Measurements from ENCODE around the gene GRIK4. TPM values are rescaled to one million over a fixed set of nuclear protein-coding genes. Genes with fewer than 3 reads are reported as not detected.
"Not testable (repeated sequence)": the region's sequence is repeated elsewhere in the genome, so short reads cannot be mapped to it uniquely, and the experiment has no call there.

Gene GRIK4
- total RNA-seq, 1 experiment from 2014 or later = not detected

DNA sequence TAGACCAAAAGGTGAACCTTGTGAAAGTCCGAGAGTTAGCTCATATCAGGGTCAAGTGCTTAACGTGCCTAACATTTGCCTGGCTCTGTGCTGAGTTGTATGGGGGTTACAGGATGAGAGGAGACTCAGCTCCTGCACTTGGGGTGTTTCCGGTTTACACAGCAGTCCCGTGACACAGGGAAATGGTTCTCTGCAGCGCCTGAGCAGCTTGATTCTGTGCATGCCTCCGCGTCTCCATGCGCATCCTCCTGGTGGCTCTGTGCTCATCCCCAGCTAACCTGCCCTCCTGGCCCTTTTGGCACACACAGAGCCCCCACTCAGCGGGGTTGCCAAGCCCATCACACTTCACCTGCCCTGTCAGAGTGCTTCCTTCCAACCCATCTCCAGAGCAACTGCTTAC lies 274.0 kb downstream of the GRIK4 start:
- CTCF ChIA-PET = interaction anchor here (0.5 to 1.6 kb wide), 2 partner anchors 16 to 19 kb away, joined by 3 to 5 read pairs; no protein-coding TSS in a partner anchor
- Mint-ChIP-seq H3K9me3 (ENCODE audit: unreplicated experiment) (no peaks in the 10 kb centered on the region), H3K4me1 (ENCODE audit: insufficient read depth, unreplicated experiment) (no peaks in the 10 kb centered on the region), H3K4me3 (ENCODE audit: unreplicated experiment) (no peak overlapping the region), H3K27ac (ENCODE audit: low read depth, unreplicated experiment) (no peak overlapping the region), H3K27me3 (ENCODE audit: insufficient read depth, unreplicated experiment) (peaks cover 42% of the 10 kb centered on the region), H3K36me3 (ENCODE audit: insufficient read depth, unreplicated experiment) (no peaks in the 10 kb centered on the region)
- intact Hi-C loops (cut with micrococcal nuclease) = no loop called here
- DNase-seq (ENCODE audit: unreplicated experiment) = no peak
- POLR2A ChIA-PET = interaction anchor here (1.2 kb wide), 1 partner anchor 38 kb away, joined by 4 read pairs; no protein-coding TSS in a partner anchor
- no TSS peak for BruUV-seq (replicated peaks)
- TF ChIP-seq, protein P1, sequence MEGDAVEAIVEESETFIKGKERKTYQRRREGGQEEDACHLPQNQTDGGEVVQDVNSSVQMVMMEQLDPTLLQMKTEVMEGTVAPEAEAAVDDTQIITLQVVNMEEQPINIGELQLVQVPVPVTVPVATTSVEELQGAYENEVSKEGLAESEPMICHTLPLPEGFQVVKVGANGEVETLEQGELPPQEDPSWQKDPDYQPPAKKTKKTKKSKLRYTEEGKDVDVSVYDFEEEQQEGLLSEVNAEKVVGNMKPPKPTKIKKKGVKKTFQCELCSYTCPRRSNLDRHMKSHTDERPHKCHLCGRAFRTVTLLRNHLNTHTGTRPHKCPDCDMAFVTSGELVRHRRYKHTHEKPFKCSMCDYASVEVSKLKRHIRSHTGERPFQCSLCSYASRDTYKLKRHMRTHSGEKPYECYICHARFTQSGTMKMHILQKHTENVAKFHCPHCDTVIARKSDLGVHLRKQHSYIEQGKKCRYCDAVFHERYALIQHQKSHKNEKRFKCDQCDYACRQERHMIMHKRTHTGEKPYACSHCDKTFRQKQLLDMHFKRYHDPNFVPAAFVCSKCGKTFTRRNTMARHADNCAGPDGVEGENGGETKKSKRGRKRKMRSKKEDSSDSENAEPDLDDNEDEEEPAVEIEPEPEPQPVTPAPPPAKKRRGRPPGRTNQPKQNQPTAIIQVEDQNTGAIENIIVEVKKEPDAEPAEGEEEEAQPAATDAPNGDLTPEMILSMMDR (IDR thresholded peaks at IDR 0.05; ENCODE audit: unreplicated experiment) = no peak

DNA sequence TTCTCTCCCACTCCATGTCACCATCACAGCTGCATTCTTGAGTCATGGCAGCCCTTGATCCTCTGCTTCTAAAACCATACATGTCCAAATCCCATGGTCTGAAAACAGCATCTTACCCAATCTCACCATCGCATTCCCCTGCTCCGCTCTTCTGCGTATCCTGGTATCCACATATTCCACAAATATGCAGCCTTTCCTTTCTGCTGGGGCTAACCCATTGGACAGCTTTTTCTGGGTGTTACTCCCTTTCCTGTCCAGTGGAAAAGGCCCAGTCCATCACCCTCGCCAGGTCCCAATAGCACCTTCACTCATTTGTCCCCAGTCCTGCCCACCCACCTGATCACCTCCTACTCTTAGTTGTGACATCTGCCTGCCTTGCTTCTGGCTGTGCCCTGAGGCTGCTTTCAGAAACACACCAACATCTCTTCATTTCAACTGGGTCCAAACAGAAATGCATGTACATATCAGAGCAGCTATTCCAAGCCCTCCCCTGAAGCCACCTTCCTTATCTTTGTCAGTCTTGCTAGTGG lies 274.7 kb downstream of the GRIK4 start:
- no peak overlapping the region for H3K27ac Mint-ChIP-seq (ENCODE audit: low read depth, unreplicated experiment)
- no peaks in the 10 kb centered on the region for H3K36me3 Mint-ChIP-seq (ENCODE audit: insufficient read depth, unreplicated experiment)
- intact Hi-C loops (cut with micrococcal nuclease) = no loop called here
- TF ChIP-seq, protein P1 (IDR thresholded peaks at IDR 0.05; ENCODE audit: unreplicated experiment) = no peak
- no peaks in the 10 kb centered on the region for H3K4me1 Mint-ChIP-seq (ENCODE audit: insufficient read depth, unreplicated experiment)
- H3K4me3 Mint-ChIP-seq (ENCODE audit: unreplicated experiment) = no peak overlapping the region
- no peaks in the 10 kb centered on the region for H3K9me3 Mint-ChIP-seq (ENCODE audit: unreplicated experiment)
- ChIA-PET CTCF (interaction anchor here (1.6 kb wide), 1 partner anchor 15 kb away, joined by 5 read pairs; no protein-coding TSS in a partner anchor), POLR2A (interaction anchor here (1.2 kb wide), 1 partner anchor 39 kb away, joined by 4 read pairs; no protein-coding TSS in a partner anchor)
- DNase-seq (ENCODE audit: unreplicated experiment) = no peak
- BruUV-seq (replicated peaks) = no TSS peak
- peaks cover 42% of the 10 kb centered on the region for H3K27me3 Mint-ChIP-seq (ENCODE audit: insufficient read depth, unreplicated experiment)

GRCh38 chr11:120787224-120787623 lies 275.7 kb downstream of the GRIK4 start:
- H3K9me3 Mint-ChIP-seq (ENCODE audit: unreplicated experiment); H3K4me3 Mint-ChIP-seq (ENCODE audit: unreplicated experiment); DNase-seq (ENCODE audit: unreplicated experiment); H3K4me1 Mint-ChIP-seq (ENCODE audit: insufficient read depth, unreplicated experiment); BruUV-seq (replicated peaks); H3K36me3 Mint-ChIP-seq (ENCODE audit: insufficient read depth, unreplicated experiment); intact Hi-C loops (cut with micrococcal nuclease); H3K27ac Mint-ChIP-seq (ENCODE audit: low read depth, unreplicated experiment); CTCF ChIA-PET: not testable (repeated sequence)
- POLR2A ChIA-PET = interaction anchor here (0.6 kb wide), 1 partner anchor 448 kb away, joined by 3 read pairs; no protein-coding TSS in a partner anchor
- peaks cover 42% of the 10 kb centered on the region for H3K27me3 Mint-ChIP-seq (ENCODE audit: insufficient read depth, unreplicated experiment)

- Mint-ChIP-seq H3K36me3 (ENCODE audit: insufficient read depth, unreplicated experiment) (no peaks in the 10 kb centered on the region), H3K27ac (ENCODE audit: low read depth, unreplicated experiment) (no peak overlapping the region), H3K27me3 (ENCODE audit: insufficient read depth, unreplicated experiment) (peaks cover 25% of the 10 kb centered on the region), H3K4me1 (ENCODE audit: insufficient read depth, unreplicated experiment) (no peaks in the 10 kb centered on the region), H3K4me3 (ENCODE audit: unreplicated experiment) (no peak overlapping the region), H3K9me3 (ENCODE audit: unreplicated experiment) (no peaks in the 10 kb centered on the region)
- TF ChIP-seq, protein P1 (IDR thresholded peaks at IDR 0.05; ENCODE audit: unreplicated experiment) = no peak
- intact Hi-C loops (cut with micrococcal nuclease) = no loop called here
- ChIA-PET CTCF (no interaction called here), POLR2A (no interaction called here)
- no peak for DNase-seq (ENCODE audit: unreplicated experiment)
- BruUV-seq (replicated peaks) = no TSS peak
Measured at GRCh38 chr11:120789391-120789790, 277.8 kb downstream of the GRIK4 start.

Data from MCF 10A (cell line).